ENCODE results near the gene URB1.

Gene URB1

GRCh38 chr21:32425628-32426027 is 32.8 kb upstream of the URB1 start:
- no peak overlapping the region for H3K4me3 ChIP-seq (ENCODE audit: control insufficient read depth in 1 of 7, extremely low read depth in 1 of 7, insufficient read depth in 4 of 7, low read depth in 2 of 7, low read length in 6 of 7)
- 98% methylated on average over 4 of the region's 4 CpGs for WGBS (ENCODE audit: insufficient coverage)
- no peaks in the 10 kb centered on the region for H3K4me1 ChIP-seq (ENCODE audit: control extremely low read depth in 1 of 4, control insufficient read depth in 4 of 4, insufficient read depth in 4 of 4, low read length in 3 of 4)
- H3K9me3 ChIP-seq (ENCODE audit: control extremely low read depth in 1 of 5, control insufficient read depth in 4 of 5, insufficient read depth in 2 of 5, low read depth in 1 of 5, low read length in 4 of 5), result no peaks in the 10 kb centered on the region
- ChIA-PET CTCF (no interaction called here), POLR2A (no interaction called here)
- no peak for DNase-seq
- H3K36me3 ChIP-seq (ENCODE audit: control insufficient read depth in 4 of 4, insufficient read depth in 4 of 4, low read length in 3 of 4), result no peaks in the 10 kb centered on the region
- H3K27me3 ChIP-seq (replicated peaks in 2 of 5; ENCODE audit: control insufficient read depth in 4 of 5, insufficient read depth in 5 of 5, low read length in 4 of 5), result no peaks in the 10 kb centered on the region
- H3K27ac ChIP-seq (ENCODE audit: insufficient read depth in 1 of 2, low read depth in 1 of 2, low read length in 2 of 2, poor library complexity in 1 of 2, severe bottlenecking in 2 of 2), result no peak overlapping the region

GRCh38 chr21:32424674-32425073 is 31.9 kb upstream of the URB1 start:
- WGBS (ENCODE audit: insufficient coverage), result 98% methylated on average over 4 of the region's 5 CpGs
- CTCF ChIA-PET, result interaction anchor here (1.1 kb wide), 1 partner anchor 10 kb away, joined by 3 read pairs; no protein-coding TSS in a partner anchor
- Histone ChIP-seq H3K27me3 (replicated peaks in 2 of 5; ENCODE audit: control insufficient read depth in 4 of 5, insufficient read depth in 5 of 5, low read length in 4 of 5) (no peaks in the 10 kb centered on the region), H3K4me3 (ENCODE audit: control insufficient read depth in 1 of 7, extremely low read depth in 1 of 7, insufficient read depth in 4 of 7, low read depth in 2 of 7, low read length in 6 of 7) (no peak overlapping the region), H3K4me1 (ENCODE audit: control extremely low read depth in 1 of 4, control insufficient read depth in 4 of 4, insufficient read depth in 4 of 4, low read length in 3 of 4) (no peaks in the 10 kb centered on the region), H3K27ac (ENCODE audit: insufficient read depth in 1 of 2, low read depth in 1 of 2, low read length in 2 of 2, poor library complexity in 1 of 2, severe bottlenecking in 2 of 2) (no peak overlapping the region), H3K36me3 (ENCODE audit: control insufficient read depth in 4 of 4, insufficient read depth in 4 of 4, low read length in 3 of 4) (no peaks in the 10 kb centered on the region), H3K9me3 (ENCODE audit: control extremely low read depth in 1 of 5, control insufficient read depth in 4 of 5, insufficient read depth in 2 of 5, low read depth in 1 of 5, low read length in 4 of 5) (no peaks in the 10 kb centered on the region)
- POLR2A ChIA-PET, result no interaction called here
- no peak for DNase-seq

GRCh38 chr21:32424191-32424535 is 31.4 kb upstream of the URB1 start:
- Histone ChIP-seq H3K4me3 (ENCODE audit: control insufficient read depth in 1 of 7, extremely low read depth in 1 of 7, insufficient read depth in 4 of 7, low read depth in 2 of 7, low read length in 6 of 7) (no peak overlapping the region), H3K27ac (ENCODE audit: insufficient read depth in 1 of 2, low read depth in 1 of 2, low read length in 2 of 2, poor library complexity in 1 of 2, severe bottlenecking in 2 of 2) (no peak overlapping the region), H3K9me3 (ENCODE audit: control extremely low read depth in 1 of 5, control insufficient read depth in 4 of 5, insufficient read depth in 2 of 5, low read depth in 1 of 5, low read length in 4 of 5) (no peaks in the 10 kb centered on the region), H3K27me3 (replicated peaks in 2 of 5; ENCODE audit: control insufficient read depth in 4 of 5, insufficient read depth in 5 of 5, low read length in 4 of 5) (no peaks in the 10 kb centered on the region), H3K36me3 (ENCODE audit: control insufficient read depth in 4 of 4, insufficient read depth in 4 of 4, low read length in 3 of 4) (no peaks in the 10 kb centered on the region), H3K4me1 (ENCODE audit: control extremely low read depth in 1 of 4, control insufficient read depth in 4 of 4, insufficient read depth in 4 of 4, low read length in 3 of 4) (no peaks in the 10 kb centered on the region)
- no CpG with 5 or more reads among the region's 2 CpGs for WGBS (ENCODE audit: insufficient coverage)
- POLR2A ChIA-PET, result no interaction called here
- CTCF ChIA-PET, result interaction anchor here (1.1 kb wide), 1 partner anchor 9 kb away, joined by 3 read pairs; no protein-coding TSS in a partner anchor
- DNase-seq, result no peak

DNA sequence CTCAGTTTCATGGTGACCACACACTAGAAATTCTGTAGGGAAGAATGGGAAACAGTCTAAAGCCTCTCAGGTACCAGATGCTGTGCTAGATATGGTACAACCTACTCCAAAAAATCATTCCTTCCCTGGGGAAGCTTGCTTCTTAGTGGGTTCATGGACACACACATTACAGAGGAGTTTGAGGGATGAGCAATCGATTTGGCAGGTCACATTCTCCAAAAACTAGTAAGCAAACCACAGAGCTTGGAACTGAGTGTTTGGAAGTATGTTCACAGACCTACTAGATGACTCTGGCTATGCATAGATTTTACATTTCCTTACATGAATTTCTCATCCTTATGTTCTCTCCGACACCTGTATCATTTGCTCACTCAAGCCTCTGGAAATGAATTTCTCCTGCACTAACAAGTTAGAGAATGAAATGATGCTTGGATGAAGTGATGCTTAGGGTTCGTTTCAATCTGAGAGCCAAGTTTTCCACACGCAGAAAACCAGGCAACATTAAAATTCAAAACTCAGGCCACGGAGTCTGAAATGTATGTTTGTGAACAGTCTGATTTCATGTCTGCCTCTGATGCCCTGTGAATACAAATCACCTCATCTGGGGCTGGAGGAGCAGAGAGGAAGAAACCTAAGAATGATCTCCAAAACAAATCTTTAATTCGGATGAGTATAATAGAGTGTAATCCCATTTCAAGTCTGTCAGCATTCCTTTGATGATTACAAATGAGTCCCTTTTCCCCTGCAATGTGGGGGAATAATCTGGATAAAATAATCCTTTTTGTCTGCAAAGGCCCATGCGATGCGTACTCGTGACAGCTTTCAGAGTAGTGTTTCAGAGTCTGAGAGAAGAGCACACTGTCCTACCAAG is 30.7 kb upstream of the URB1 start:
- DNase-seq, result no peak
- no peaks in the 10 kb centered on the region for H3K36me3 ChIP-seq (ENCODE audit: control insufficient read depth in 4 of 4, insufficient read depth in 4 of 4, low read length in 3 of 4)
- H3K4me1 ChIP-seq (ENCODE audit: control extremely low read depth in 1 of 4, control insufficient read depth in 4 of 4, insufficient read depth in 4 of 4, low read length in 3 of 4), result no peaks in the 10 kb centered on the region
- WGBS (ENCODE audit: insufficient coverage), result 100% methylated on average over 6 of the region's 9 CpGs
- no peak overlapping the region for H3K27ac ChIP-seq (ENCODE audit: insufficient read depth in 1 of 2, low read depth in 1 of 2, low read length in 2 of 2, poor library complexity in 1 of 2, severe bottlenecking in 2 of 2)
- POLR2A ChIA-PET, result no interaction called here
- H3K27me3 ChIP-seq (replicated peaks in 2 of 5; ENCODE audit: control insufficient read depth in 4 of 5, insufficient read depth in 5 of 5, low read length in 4 of 5), result no peaks in the 10 kb centered on the region
- CTCF ChIA-PET, result no interaction called here
- H3K4me3 ChIP-seq (ENCODE audit: control insufficient read depth in 1 of 7, extremely low read depth in 1 of 7, insufficient read depth in 4 of 7, low read depth in 2 of 7, low read length in 6 of 7), result no peak overlapping the region
- H3K9me3 ChIP-seq (ENCODE audit: control extremely low read depth in 1 of 5, control insufficient read depth in 4 of 5, insufficient read depth in 2 of 5, low read depth in 1 of 5, low read length in 4 of 5), result no peaks in the 10 kb centered on the region

- H3K4me3 ChIP-seq (ENCODE audit: control insufficient read depth in 1 of 7, extremely low read depth in 1 of 7, insufficient read depth in 4 of 7, low read depth in 2 of 7, low read length in 6 of 7), result no peak overlapping the region
- no peaks in the 10 kb centered on the region for H3K4me1 ChIP-seq (ENCODE audit: control extremely low read depth in 1 of 4, control insufficient read depth in 4 of 4, insufficient read depth in 4 of 4, low read length in 3 of 4)
- DNase-seq, result no peak
- no peaks in the 10 kb centered on the region for H3K36me3 ChIP-seq (ENCODE audit: control insufficient read depth in 4 of 4, insufficient read depth in 4 of 4, low read length in 3 of 4)
- ChIA-PET POLR2A (no interaction called here), CTCF (interaction anchor here (1.1 to 1.2 kb wide), 2 partner anchors 179 to 202 kb away, joined by 3 read pairs; no protein-coding TSS in a partner anchor)
- WGBS (ENCODE audit: insufficient coverage), result 100% methylated on average over 1 of the region's 2 CpGs
- no peaks in the 10 kb centered on the region for H3K27me3 ChIP-seq (replicated peaks in 2 of 5; ENCODE audit: control insufficient read depth in 4 of 5, insufficient read depth in 5 of 5, low read length in 4 of 5)
- no peaks in the 10 kb centered on the region for H3K9me3 ChIP-seq (ENCODE audit: control extremely low read depth in 1 of 5, control insufficient read depth in 4 of 5, insufficient read depth in 2 of 5, low read depth in 1 of 5, low read length in 4 of 5)
- H3K27ac ChIP-seq (ENCODE audit: insufficient read depth in 1 of 2, low read depth in 1 of 2, low read length in 2 of 2, poor library complexity in 1 of 2, severe bottlenecking in 2 of 2), result no peak overlapping the region
These were observed 29.3 kb upstream of the URB1 start for GRCh38 chr21:32422064-32422463.

DNA sequence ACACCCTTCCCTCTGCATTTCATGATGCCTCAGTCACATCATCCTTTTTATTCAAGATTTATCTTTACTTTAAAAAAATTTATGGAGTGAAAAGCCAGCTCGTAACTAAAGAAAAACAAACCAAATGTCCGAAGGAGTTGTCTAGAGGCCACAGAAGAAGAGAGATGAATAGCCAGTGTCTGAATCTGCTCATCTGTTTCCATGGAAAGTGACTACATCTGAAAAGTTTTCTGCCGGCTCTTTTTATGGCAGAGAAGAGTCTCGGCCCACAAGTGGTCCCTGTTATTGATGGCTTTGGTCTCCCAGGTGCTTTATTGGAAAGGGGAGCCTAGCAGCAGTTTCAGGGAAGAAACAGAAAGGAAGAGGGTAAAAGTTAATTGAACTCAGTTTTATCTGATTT is 25.3 kb upstream of the URB1 start:
- POLR2A ChIA-PET, result no interaction called here
- no peak overlapping the region for H3K4me3 ChIP-seq (ENCODE audit: control insufficient read depth in 1 of 7, extremely low read depth in 1 of 7, insufficient read depth in 4 of 7, low read depth in 2 of 7, low read length in 6 of 7)
- H3K9me3 ChIP-seq (ENCODE audit: control extremely low read depth in 1 of 5, control insufficient read depth in 4 of 5, insufficient read depth in 2 of 5, low read depth in 1 of 5, low read length in 4 of 5), result no peaks in the 10 kb centered on the region
- H3K27me3 ChIP-seq (replicated peaks in 2 of 5; ENCODE audit: control insufficient read depth in 4 of 5, insufficient read depth in 5 of 5, low read length in 4 of 5), result peaks cover 0 to 1% (median 0%) of the 10 kb centered on the region in 5 experiments
- CTCF ChIA-PET, result interaction anchor here (1.5 kb wide), 1 partner anchor 152 kb away, joined by 8 read pairs; no protein-coding TSS in a partner anchor
- H3K27ac ChIP-seq (ENCODE audit: insufficient read depth in 1 of 2, low read depth in 1 of 2, low read length in 2 of 2, poor library complexity in 1 of 2, severe bottlenecking in 2 of 2), result no peak overlapping the region
- DNase-seq, result no peak
- H3K36me3 ChIP-seq (ENCODE audit: control insufficient read depth in 4 of 4, insufficient read depth in 4 of 4, low read length in 3 of 4), result no peaks in the 10 kb centered on the region
- 100% methylated on average over 3 of the region's 4 CpGs for WGBS (ENCODE audit: insufficient coverage)
- peaks cover 0 to 9% (median 1%) of the 10 kb centered on the region in 4 experiments for H3K4me1 ChIP-seq (ENCODE audit: control extremely low read depth in 1 of 4, control insufficient read depth in 4 of 4, insufficient read depth in 4 of 4, low read length in 3 of 4)
